HG03025 (cell line): Measurements from ENCODE around the gene CFHR3.
"Not testable (repeated sequence)": the region's sequence is repeated elsewhere in the genome, so short reads cannot be mapped to it uniquely, and the experiment has no call there.

Experiments
- ATAC-seq: cut with Tn5 transposase; IDR thresholded peaks from one replicate; pipeline ENCODE4 v1.9.1; 2021; ENCODE audit warnings: mild to moderate bottlenecking, moderate library complexity; ENCODE audit not compliant: unreplicated experiment, low FRiP score

CFHR3 gene

GRCh38 chr1:196774603-196775002 lies at the start of gene CFHR3:
Gene CFHR3, plus strand, starts transcription at chr1:196774840. Its CDS starts 47 bp downstream, at chr1:196774887.
- no peak for ATAC-seq

- no peak for ATAC-seq
Measured at GRCh38 chr1:196732526-196732925, 42.1 kb upstream of the CFHR3 start.

- no peak for ATAC-seq
Measured at GRCh38 chr1:196733091-196733970, 41.3 kb upstream of the CFHR3 start.

GRCh38 chr1:196734006-196734405 lies 40.6 kb upstream of the CFHR3 start:
- no peak for ATAC-seq

- ATAC-seq, result no peak
Measured at GRCh38 chr1:196734460-196734859, 40.2 kb upstream of the CFHR3 start.

- no peak for ATAC-seq
Measured at GRCh38 chr1:196738730-196739129, 35.9 kb upstream of the CFHR3 start.

GRCh38 chr1:196743244-196743643 lies 31.4 kb upstream of the CFHR3 start:
- peak; percentile 86 for ATAC-seq

- ATAC-seq, result not testable (repeated sequence)
Measured at GRCh38 chr1:196765019-196765740, 9.5 kb upstream of the CFHR3 start.

- not testable (repeated sequence) for ATAC-seq
Measured at GRCh38 chr1:196769823-196770222, 4.8 kb upstream of the CFHR3 start.

- no peak for ATAC-seq
Measured at GRCh38 chr1:196773713-196774112, 927 bp upstream of the CFHR3 start.

GRCh38 chr1:196774175-196774574 lies 465 bp upstream of the CFHR3 start:
- no peak for ATAC-seq

GRCh38 chr1:196777603-196778002 lies 3.0 kb downstream of the CFHR3 start:
- ATAC-seq, result no peak

- no peak for ATAC-seq
Measured at GRCh38 chr1:196779093-196779492, 4.5 kb downstream of the CFHR3 start.

- not testable (repeated sequence) for ATAC-seq
Measured at GRCh38 chr1:196791252-196791651, 16.6 kb downstream of the CFHR3 start.

GRCh38 chr1:196794103-196794502 lies 19.5 kb downstream of the CFHR3 start:
- ATAC-seq, result not testable (repeated sequence)

GRCh38 chr1:196797891-196798290 lies 23.3 kb downstream of the CFHR3 start:
- ATAC-seq, result no peak

- not testable (repeated sequence) for ATAC-seq
Measured at GRCh38 chr1:196801920-196802319, 27.3 kb downstream of the CFHR3 start.

- ATAC-seq, result no peak
Measured at GRCh38 chr1:196808529-196809235, 34.0 kb downstream of the CFHR3 start.

- not testable (repeated sequence) for ATAC-seq
Measured at GRCh38 chr1:196817442-196817841, 42.8 kb downstream of the CFHR3 start.

GRCh38 chr1:196819531-196819930 lies 44.9 kb downstream of the CFHR3 start, which contains the start of gene CFHR1:
Gene CFHR1, plus strand, starts transcription at chr1:196819731. Its CDS starts 114 bp downstream, at chr1:196819845.
- not testable (repeated sequence) for ATAC-seq

GRCh38 chr1:196827860-196828259 lies 53.2 kb downstream of the CFHR3 start:
- ATAC-seq, result not testable (repeated sequence)
